Measurements from ENCODE around the gene COPG1. TPM values are rescaled to one million over a fixed set of nuclear protein-coding genes. Genes with fewer than 3 reads are reported as not detected.

Gene COPG1
- total and polyA plus RNA-seq, 10 of the 15 experiments (the other 5 are each of a cell fraction or from before 2014, with no cell fraction given): 54.8 to 143 (median 91.2) TPM

- H3K79me2 ChIP-seq (ENCODE audit: control insufficient read depth, insufficient read depth, low read length): no peaks in the 10 kb centered on the region
- WGBS (ENCODE audit: insufficient coverage, insufficient replicate concordance, low lambda C conversion rate, missing lambda C conversion rate): 49% methylated on average over 8 of the region's 8 CpGs
- H3K36me3 ChIP-seq (ENCODE audit: control insufficient read depth in 2 of 2, insufficient read depth in 2 of 2, low read length in 1 of 2): no peaks in the 10 kb centered on the region
- H4K20me1 ChIP-seq (ENCODE audit: control insufficient read depth, insufficient read depth): no peaks in the 10 kb centered on the region
- in situ Hi-C loops (cut with MboI) (no loop called here), intact Hi-C loops (cut with micrococcal nuclease; ENCODE audit: unreplicated experiment) (no loop called here)
- FAIRE-seq (no peak), ATAC-seq (peak; percentile 31), DNase-seq (ENCODE audit: low read depth, low spot score) (no peak)
- H3K27ac ChIP-seq (ENCODE audit: control insufficient read depth, insufficient read depth): no peak overlapping the region
- no peaks in the 10 kb centered on the region for H3K4me1 ChIP-seq (ENCODE audit: control insufficient read depth, insufficient read depth, low read length)
- ChIA-PET POLR2A (no interaction called here), RAD21 (ENCODE audit: unreplicated experiment) (no interaction called here), CTCF (no interaction called here), SMC1A (ENCODE audit: uncharacterized antibody, unreplicated experiment) (no interaction called here)
- no peak overlapping the region for H2AFZ ChIP-seq (ENCODE audit: control insufficient read depth, low read depth, low read length)
- no peak overlapping the region for H3K4me3 ChIP-seq
- H3K9me3 ChIP-seq (replicated peaks; ENCODE audit: control insufficient read depth, insufficient read depth, low read length): no peaks in the 10 kb centered on the region
- no TSS peak for BruUV-seq (replicated peaks)
- no peak overlapping the region for H3K9ac ChIP-seq (ENCODE audit: control insufficient read depth, insufficient read depth, low read length)
- H3K27me3 ChIP-seq (replicated peaks in 1 of 2; ENCODE audit: control insufficient read depth in 2 of 2, insufficient read depth in 2 of 2, low read length in 1 of 2): no peaks in the 10 kb centered on the region
- no peak overlapping the region for H3K4me2 ChIP-seq (ENCODE audit: control insufficient read depth, insufficient read depth)
- no peak for TF ChIP-seq NFXL1 (IDR thresholded peaks at IDR 0.05; ENCODE audit: borderline replicate concordance)
- TF ChIP-seq MEF2B (IDR thresholded peaks at IDR 0.05; ENCODE audit: partially characterized antibody, poor library complexity, severe bottlenecking): no peak
- no peak for TF ChIP-seq EP300 (IDR thresholded peaks at IDR 0.05; ENCODE audit: borderline replicate concordance in 1 of 2, control insufficient read depth in 1 of 2, low read depth in 2 of 2, low read length in 2 of 2)
- TF ChIP-seq PRDM15 (CRISPR knock-in tag; IDR thresholded peaks at IDR 0.05): no peak
- TF ChIP-seq SMAD1 (IDR thresholded peaks at IDR 0.05; ENCODE audit: low read depth, partially characterized antibody): no peak
- no peak for TF ChIP-seq IRF4 (IDR thresholded peaks at IDR 0.05; ENCODE audit: low read depth, low read length)
- no peak for TF ChIP-seq GABPA (IDR thresholded peaks at IDR 0.05; ENCODE audit: low read depth)
- TF ChIP-seq MEF2A (IDR thresholded peaks at IDR 0.05; ENCODE audit: insufficient read depth, low read depth, low read length): no peak
- no peak for TF ChIP-seq MXI1 (IDR thresholded peaks at IDR 0.05; ENCODE audit: low read depth, low read length)
- no peak for TF ChIP-seq RFX5 (IDR thresholded peaks at IDR 0.05; ENCODE audit: low read depth, low read length)
- no peak for TF ChIP-seq IRF3 (IDR thresholded peaks at IDR 0.05)
- no peak for TF ChIP-seq SIX5 (IDR thresholded peaks at IDR 0.05; ENCODE audit: low read depth, low read length, severe bottlenecking)
- no peak for TF ChIP-seq RBBP5 (conservative IDR thresholded peaks at IDR 0.05)
- TF ChIP-seq SREBF1 (IDR thresholded peaks at IDR 0.05; ENCODE audit: low read length): no peak
- no peak for TF ChIP-seq CREM (IDR thresholded peaks at IDR 0.05; ENCODE audit: low read depth)
- no peak for TF ChIP-seq SKIL (IDR thresholded peaks at IDR 0.05; ENCODE audit: low read depth, poor library complexity, severe bottlenecking)
- no peak for TF ChIP-seq STAT3 (IDR thresholded peaks at IDR 0.05; ENCODE audit: low read depth, low read length)
These were observed 44.1 kb upstream of the COPG1 start for GRCh38 chr3:129205109-129205832.
